NCI-H1092 treated with DMSO at 0.1 percent for 48 hours (cell line): Measurements from ENCODE around the gene TAF12.
A peak's percentile ranks its signal among the peaks of the same experiment; 100 is the strongest.
"Not testable (repeated sequence)": the region's sequence is repeated elsewhere in the genome, so short reads cannot be mapped to it uniquely, and the experiment has no call there.

Experiments used
- DNase-seq: peaks from one replicate; lab custom pipeline; 2025; lab: John Stamatoyannopoulos, UW

The TAF12 gene

GRCh38 chr1:28644494-28644893, 1.6 kb upstream of the TAF12 start:
- no peak for DNase-seq

DNA sequence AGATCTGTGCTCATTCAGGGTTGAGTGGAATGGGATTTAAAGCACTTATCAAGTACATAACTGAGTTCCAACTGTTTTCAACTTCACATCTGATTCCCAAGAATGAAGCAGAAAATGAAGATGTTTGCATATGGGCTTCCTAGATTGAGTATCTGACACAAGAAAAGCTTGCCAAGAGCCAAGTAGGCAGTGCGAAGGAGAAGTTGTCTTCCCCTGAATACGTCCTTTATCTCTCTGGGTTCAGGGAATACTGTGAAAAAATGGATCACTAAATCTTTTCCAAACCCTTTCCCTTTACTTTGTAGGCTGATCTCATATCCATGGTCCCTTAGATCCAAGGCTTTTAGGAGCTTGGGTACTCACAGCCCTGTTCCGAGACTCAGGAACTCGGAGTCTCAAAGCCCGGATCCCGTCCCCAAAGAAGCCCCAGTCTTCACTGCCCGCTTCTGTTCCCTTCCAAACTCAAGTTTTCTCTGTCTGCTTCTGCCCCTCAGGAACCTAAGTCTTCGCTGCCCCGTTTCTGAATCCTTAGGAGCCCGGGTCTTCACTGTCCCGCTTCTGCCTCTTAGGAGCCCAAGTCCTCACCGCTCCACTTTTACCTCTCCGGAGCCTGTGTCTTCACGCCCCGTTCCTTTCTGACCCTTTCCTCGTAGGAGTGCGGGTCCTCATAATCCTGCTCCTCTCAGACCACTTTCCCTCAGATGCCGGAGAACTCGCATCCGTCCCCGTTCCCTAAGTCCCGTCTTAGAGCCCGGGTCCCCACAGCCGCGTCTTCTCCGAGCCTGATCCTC, 616 bp downstream of the TAF12 start:
- no peak for DNase-seq

DNA sequence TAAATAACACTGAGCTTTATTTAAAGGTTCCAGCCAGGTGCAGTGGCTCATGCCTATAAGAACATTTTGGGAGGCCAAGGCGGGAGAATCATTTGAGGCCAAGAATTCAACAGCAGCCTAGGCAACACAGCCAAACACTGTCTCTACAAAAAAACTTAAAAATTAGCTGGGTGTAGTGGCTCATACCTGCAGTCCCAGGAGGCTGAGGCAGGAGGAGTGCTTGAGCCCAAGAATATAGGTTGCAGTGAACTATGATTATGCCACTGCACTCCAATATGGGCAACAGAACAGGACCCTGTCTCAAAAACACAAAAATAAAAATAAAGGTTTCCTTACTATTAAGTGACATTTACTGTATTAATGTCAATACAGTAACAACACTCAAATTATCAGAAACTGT, 2.1 kb downstream of the TAF12 start:
- DNase-seq: no peak

GRCh38 chr1:28632560-28632959, 10.3 kb downstream of the TAF12 start:
- no peak for DNase-seq

DNA sequence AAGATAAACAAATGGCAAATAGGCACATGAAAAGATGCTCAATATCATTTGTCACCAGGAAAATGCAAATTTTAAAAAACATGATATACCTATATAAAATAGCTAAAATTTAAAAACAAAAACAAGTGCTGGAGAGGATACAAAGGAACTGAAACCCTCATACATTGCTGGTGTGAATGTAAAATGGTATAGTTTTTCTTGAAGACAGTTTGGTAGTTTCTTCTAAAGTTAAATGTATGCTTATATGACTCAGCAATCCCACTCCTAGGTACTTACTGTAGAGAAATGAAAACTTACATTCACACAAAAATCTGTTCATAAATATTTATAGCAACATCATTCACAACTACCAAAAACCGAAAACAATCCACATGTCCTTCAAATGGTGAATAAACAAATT, 11.2 kb downstream of the TAF12 start:
- no peak for DNase-seq

- DNase-seq: no peak
Measured at GRCh38 chr1:28613175-28613574, 29.7 kb downstream of the TAF12 start.

DNA sequence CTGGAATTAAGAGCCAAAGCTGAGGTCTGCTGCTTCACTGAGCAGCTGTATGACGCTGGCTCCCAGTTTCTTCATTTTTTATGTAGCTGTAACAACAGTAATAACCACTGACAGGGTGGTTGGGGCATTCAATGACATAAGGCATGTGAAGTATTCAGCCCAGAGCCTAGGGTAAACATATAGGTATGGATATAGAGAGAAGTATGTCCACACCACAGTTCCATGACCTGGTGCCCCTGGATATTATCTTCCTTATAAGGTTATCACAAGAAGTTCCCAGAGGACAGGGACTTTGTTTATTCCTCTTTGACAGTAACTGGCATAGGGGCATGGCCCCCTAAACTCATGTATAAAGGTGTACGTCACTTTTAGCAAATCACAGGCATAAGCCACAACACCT, 36.1 kb downstream of the TAF12 start:
- DNase-seq: no peak

DNA sequence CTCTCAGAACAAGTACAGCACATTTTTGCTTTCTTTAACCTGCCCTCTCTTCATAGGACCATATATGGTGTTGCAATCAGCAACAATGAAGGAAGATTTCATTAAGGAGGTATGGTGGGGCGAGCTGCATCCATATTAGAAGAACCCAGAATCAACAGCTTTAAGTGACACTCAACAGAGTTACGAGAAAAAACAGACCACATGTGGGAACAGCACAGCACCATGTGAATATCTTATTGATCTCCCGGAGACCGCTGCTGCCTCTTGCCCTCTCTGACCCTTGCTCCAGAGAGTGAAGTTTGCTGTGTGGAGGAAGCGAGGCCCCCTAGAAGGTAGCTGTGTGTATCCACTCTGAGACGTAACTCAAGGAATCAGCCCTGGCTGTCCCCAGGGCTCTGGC, 37.9 kb downstream of the TAF12 start:
- no peak for DNase-seq

DNA sequence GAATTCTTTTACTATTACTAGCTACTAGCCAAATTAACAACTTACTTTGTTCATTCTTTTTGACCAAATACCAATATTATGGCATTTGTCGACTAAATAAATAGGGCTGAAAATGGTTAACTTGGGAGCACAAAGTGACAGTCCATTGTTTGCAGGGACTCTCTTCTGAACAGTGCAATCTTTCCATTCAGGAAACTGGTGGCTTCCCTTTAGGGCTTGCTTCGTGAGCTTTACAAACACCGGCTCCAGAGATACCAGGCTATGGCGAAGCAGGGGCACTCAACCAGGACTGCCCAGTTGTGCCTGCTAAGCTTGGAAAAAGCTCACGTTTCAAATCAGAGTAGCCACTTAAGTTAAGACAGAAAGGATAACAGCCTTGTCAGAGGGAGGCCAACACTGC, 38.5 kb downstream of the TAF12 start:
- DNase-seq: no peak

DNA sequence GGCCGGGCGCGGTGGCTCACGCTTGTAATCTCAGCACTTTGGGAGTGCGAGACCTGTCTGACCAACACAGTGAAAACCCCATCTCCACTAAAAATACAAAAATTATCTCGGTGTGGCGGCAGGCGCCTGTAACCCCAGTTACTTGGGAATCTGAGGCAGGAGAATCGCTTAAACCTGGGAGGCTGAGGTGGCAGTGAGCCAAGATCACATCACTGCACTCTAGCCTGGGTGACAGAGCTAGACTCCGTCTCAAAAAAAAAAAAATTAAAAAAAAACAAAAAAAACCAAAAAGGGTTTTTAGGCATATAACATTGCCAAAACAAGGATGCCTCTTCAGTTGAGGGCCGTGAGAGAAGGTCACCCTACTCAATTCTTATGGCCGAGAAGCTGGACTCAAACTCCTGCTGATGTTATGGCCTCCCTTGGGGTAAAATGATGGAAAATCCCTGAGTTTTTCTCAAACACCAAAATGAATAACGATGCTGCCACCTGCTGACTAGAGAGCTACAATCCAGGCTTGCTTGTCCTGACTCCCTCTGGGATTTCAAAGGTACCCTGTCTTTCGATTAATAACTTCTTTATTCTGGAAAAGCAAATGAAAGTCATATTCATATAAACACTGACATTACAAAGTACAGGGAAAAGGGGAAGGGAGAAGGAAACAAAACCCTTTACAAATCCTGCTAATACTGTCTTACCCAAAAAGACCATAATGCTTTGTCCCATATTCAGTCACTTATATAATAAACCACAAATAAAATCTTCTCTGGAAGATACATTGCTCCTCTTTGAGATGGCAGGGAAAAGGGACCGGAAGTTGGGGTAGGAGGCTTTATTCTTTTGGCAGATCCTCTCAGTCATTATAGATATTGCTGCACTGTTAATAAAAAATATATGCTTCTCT, 40.1 kb downstream of the TAF12 start:
- DNase-seq: peak; percentile 63

DNA sequence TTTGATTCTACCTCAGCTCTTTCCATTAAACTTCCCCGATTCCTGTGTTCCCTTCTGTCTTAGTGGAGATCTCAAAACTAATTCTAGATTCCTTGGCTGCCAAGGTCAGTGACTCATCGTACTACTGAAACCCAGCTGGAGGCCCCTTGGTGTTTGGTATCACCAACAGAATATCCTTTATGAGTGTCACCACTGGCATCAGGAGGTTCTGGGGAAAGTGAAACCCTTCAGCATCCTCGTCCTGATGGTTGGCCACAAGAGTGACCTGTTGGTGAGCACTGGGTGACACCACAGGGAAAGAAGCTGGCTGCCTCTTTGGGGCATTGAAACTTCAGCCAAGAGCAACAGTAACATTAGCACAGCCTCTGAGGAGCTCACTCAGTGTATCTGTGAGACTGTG, 41.2 kb downstream of the TAF12 start:
- DNase-seq: no peak

DNA sequence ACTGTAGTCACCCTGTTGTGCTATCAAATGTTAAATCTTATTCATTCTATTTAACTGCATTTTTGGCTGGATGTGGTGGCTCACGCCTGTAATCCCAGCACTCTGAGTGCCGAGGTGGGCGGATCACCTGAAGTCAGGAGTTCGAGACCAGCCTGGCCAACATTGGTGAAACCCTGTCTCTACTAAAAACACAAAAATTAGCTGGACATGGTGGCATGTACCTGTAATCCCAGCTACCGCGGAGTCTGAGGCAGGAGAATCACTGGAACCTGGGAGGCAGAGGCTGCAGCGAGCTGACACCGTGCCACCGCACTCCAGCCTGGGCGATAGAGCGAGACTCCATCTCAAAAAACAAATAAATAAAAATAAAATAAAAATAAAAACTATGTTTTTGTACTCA, 46.6 kb downstream of the TAF12 start:
- not testable (repeated sequence) for DNase-seq

- no peak for DNase-seq
Measured at GRCh38 chr1:28595412-28596191, 47.3 kb downstream of the TAF12 start.

GRCh38 chr1:28594686-28595411, 48.0 kb downstream of the TAF12 start:
- peak; percentile 61 for DNase-seq

DNA sequence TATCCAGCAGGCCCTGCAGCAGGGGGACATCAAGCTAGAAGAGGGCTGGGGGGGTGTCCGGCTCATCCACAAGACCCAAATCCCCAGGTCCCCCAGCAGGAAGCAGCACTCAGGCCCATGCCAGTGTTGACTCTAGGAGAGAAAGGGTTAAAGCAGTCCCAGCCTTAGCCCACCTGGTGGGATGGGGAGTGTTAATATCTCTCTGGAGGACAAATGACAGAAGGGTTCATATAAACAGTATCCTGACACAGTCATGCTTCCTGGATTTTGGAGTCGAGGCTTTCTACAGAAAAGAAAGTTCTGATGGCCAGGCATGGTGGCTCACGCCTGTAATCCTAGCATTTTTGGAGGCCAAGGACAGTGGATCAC, 48.9 kb downstream of the TAF12 start:
- DNase-seq: not testable (repeated sequence)

GRCh38 chr1:28592321-28593071, 50.4 kb downstream of the TAF12 start:
- DNase-seq: no peak

- DNase-seq: no peak
Measured at GRCh38 chr1:28591708-28592320, 51.1 kb downstream of the TAF12 start, which contains the start of gene RAB42. Gene RAB42 (plus strand): TSS chr1:28592265. CDS start chr1:28592512, 247 bp downstream.

- not testable (repeated sequence) for DNase-seq
Measured at GRCh38 chr1:28586585-28587391, 56.1 kb downstream of the TAF12 start.

GRCh38 chr1:28582248-28582615, 60.6 kb downstream of the TAF12 start:
- DNase-seq: peak; percentile 61
